ENCODE data around the gene MOSPD2.

- TF ChIP-seq POLR2AphosphoS5 (IDR thresholded peaks at IDR 0.05; ENCODE audit: borderline replicate concordance, low read depth, low read length) (no peak), EZH2 (IDR thresholded peaks at IDR 0.05) (no peak), FOXP2 (optimal IDR thresholded peaks at IDR 0.05; ENCODE audit: control extremely low read depth, extremely low read length, insufficient read depth) (no peak)
Observed at GRCh38 chrX:14886252-14886651, 13.0 kb downstream of the MOSPD2 start.

All from SK-N-MC (cell line).